Measurements from ENCODE around the gene PEX10. TPM values are rescaled to one million over a fixed set of nuclear protein-coding genes. Genes with fewer than 3 reads are reported as not detected.

Gene PEX10
- total RNA-seq, 1 experiment from 2014 or later = 27.6 TPM

DNA sequence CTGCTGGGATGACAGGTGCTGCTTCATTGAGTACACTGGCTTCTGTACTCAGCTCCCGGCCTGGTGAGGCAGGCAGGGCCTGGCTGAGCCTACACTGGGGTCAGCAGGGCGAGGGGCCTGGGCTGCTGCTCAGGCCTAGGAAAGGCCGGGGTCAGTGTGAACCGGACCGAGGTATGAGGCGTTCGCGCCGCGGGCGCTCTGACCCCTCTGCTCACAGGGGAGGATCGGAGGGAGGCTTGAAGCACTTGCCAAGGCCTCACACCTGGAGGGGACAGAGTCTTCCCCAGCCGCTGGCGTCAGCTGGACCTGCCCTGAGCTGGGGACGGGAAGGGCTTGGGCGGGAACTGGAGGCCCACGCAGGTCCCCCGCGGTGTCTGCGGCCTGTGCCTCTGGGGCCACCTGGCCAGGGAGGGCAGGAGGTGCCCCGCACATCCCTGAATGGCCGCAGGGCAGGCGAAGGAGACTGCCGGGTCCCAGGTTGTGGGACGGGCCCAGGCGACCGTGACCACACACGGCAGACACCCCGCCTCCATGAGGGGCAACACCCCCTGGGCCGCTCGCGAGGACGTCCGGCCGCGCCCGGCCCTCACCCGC, 466 bp downstream of the PEX10 start:
- Histone ChIP-seq H3K36me3 (ENCODE audit: insufficient read depth, low read length, poor library complexity, severe bottlenecking) (peaks cover 7% of the 10 kb centered on the region), H3K4me1 (ENCODE audit: insufficient read depth, low read length, poor library complexity, severe bottlenecking) (peaks cover 16% of the 10 kb centered on the region), H3K27me3 (replicated peaks; ENCODE audit: insufficient read depth, low read depth, low read length, poor library complexity) (peaks cover 18% of the 10 kb centered on the region), H3K4me3 (ENCODE audit: low read depth, low read length, poor library complexity, severe bottlenecking) (peak overlapping the region; percentile 99), H3K9me3 (ENCODE audit: low read depth, low read length, poor library complexity, severe bottlenecking) (no peaks in the 10 kb centered on the region), H3K27ac (ENCODE audit: low read depth, low read length, poor library complexity, severe bottlenecking) (peak overlapping the region; percentile 89)
- ChIA-PET POLR2A (ENCODE audit: low non-redundant PET) (no interaction called here), CTCF (no interaction called here)
- no peak for TF ChIP-seq EZH2 (IDR thresholded peaks at IDR 0.05; ENCODE audit: borderline replicate concordance, low read depth, low read length, poor library complexity, severe bottlenecking)
- TF ChIP-seq, protein P1, sequence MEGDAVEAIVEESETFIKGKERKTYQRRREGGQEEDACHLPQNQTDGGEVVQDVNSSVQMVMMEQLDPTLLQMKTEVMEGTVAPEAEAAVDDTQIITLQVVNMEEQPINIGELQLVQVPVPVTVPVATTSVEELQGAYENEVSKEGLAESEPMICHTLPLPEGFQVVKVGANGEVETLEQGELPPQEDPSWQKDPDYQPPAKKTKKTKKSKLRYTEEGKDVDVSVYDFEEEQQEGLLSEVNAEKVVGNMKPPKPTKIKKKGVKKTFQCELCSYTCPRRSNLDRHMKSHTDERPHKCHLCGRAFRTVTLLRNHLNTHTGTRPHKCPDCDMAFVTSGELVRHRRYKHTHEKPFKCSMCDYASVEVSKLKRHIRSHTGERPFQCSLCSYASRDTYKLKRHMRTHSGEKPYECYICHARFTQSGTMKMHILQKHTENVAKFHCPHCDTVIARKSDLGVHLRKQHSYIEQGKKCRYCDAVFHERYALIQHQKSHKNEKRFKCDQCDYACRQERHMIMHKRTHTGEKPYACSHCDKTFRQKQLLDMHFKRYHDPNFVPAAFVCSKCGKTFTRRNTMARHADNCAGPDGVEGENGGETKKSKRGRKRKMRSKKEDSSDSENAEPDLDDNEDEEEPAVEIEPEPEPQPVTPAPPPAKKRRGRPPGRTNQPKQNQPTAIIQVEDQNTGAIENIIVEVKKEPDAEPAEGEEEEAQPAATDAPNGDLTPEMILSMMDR (conservative IDR thresholded peaks at IDR 0.05; ENCODE audit: low read depth, low read length) = no peak
- no TSS peak for BruUV-seq (replicated peaks)
- DNase-seq (ENCODE audit: low spot score) = no peak
- intact Hi-C loops (cut with micrococcal nuclease; ENCODE audit: unreplicated experiment) = no loop called here

DNA sequence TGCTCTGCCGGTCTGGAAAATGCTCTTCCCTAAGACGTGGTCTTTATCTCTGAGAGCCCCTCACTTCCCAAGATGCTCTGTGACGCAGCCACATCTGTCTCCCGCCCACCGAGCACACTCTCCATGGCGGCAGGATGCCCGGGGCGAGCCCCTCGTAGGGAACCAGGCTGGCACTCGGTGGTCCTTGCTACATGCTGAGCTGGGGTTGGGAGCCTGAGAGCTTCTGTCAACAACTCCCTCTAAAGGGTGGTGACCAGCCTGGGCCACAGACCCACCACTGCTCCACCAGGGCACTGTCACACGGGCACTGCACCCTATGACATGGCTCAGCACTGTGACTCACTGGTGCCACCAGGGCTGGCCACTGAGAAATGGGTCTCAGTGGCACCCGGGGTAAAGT, 2.6 kb downstream of the PEX10 start:
- POLR2A ChIA-PET (ENCODE audit: low non-redundant PET) = no interaction called here
- no peaks in the 10 kb centered on the region for H3K27me3 ChIP-seq (replicated peaks; ENCODE audit: insufficient read depth, low read depth, low read length, poor library complexity)
- BruUV-seq (replicated peaks) = no TSS peak
- H3K27ac ChIP-seq (ENCODE audit: low read depth, low read length, poor library complexity, severe bottlenecking) = no peak overlapping the region
- H3K9me3 ChIP-seq (ENCODE audit: low read depth, low read length, poor library complexity, severe bottlenecking) = no peaks in the 10 kb centered on the region
- peaks cover 16% of the 10 kb centered on the region for H3K4me1 ChIP-seq (ENCODE audit: insufficient read depth, low read length, poor library complexity, severe bottlenecking)
- DNase-seq (ENCODE audit: low spot score) = no peak
- H3K36me3 ChIP-seq (ENCODE audit: insufficient read depth, low read length, poor library complexity, severe bottlenecking) = peaks cover 17% of the 10 kb centered on the region
- intact Hi-C loops (cut with micrococcal nuclease; ENCODE audit: unreplicated experiment) = no loop called here
- CTCF ChIA-PET = no interaction called here
- TF ChIP-seq EZH2 (IDR thresholded peaks at IDR 0.05; ENCODE audit: borderline replicate concordance, low read depth, low read length, poor library complexity, severe bottlenecking) = no peak
- TF ChIP-seq, protein P1 (conservative IDR thresholded peaks at IDR 0.05; ENCODE audit: low read depth, low read length) = no peak
- no peak overlapping the region for H3K4me3 ChIP-seq (ENCODE audit: low read depth, low read length, poor library complexity, severe bottlenecking)

DNA sequence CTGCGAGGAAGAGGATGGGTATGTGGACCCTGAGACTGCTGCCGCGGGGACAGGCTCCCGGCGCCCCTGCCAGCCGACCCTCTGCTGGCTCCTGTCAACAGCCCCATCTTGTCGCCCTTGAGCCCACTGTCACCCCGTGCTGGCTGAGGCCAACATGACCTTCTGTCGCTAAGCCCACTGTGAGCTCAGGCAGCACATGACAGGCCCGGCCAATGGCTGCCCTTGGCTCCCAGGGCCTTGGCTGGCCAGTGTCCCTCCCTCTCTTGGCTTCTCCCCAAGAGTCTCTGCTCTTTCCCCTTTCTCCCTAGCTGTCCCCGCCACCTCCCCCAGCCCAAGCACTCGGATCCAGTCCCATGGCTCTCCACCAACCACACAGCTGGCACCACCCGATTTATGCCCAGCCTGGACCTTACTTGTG, 3.5 kb downstream of the PEX10 start:
- TF ChIP-seq EZH2 (IDR thresholded peaks at IDR 0.05; ENCODE audit: borderline replicate concordance, low read depth, low read length, poor library complexity, severe bottlenecking) = no peak
- TF ChIP-seq, protein P1 (conservative IDR thresholded peaks at IDR 0.05; ENCODE audit: low read depth, low read length) = no peak
- H3K9me3 ChIP-seq (ENCODE audit: low read depth, low read length, poor library complexity, severe bottlenecking) = no peaks in the 10 kb centered on the region
- no peak overlapping the region for H3K27ac ChIP-seq (ENCODE audit: low read depth, low read length, poor library complexity, severe bottlenecking)
- H3K36me3 ChIP-seq (ENCODE audit: insufficient read depth, low read length, poor library complexity, severe bottlenecking) = peaks cover 26% of the 10 kb centered on the region
- no peaks in the 10 kb centered on the region for H3K27me3 ChIP-seq (replicated peaks; ENCODE audit: insufficient read depth, low read depth, low read length, poor library complexity)
- no peak for DNase-seq (ENCODE audit: low spot score)
- ChIA-PET CTCF (no interaction called here), POLR2A (ENCODE audit: low non-redundant PET) (no interaction called here)
- no TSS peak for BruUV-seq (replicated peaks)
- peaks cover 11% of the 10 kb centered on the region for H3K4me1 ChIP-seq (ENCODE audit: insufficient read depth, low read length, poor library complexity, severe bottlenecking)
- intact Hi-C loops (cut with micrococcal nuclease; ENCODE audit: unreplicated experiment) = no loop called here
- no peak overlapping the region for H3K4me3 ChIP-seq (ENCODE audit: low read depth, low read length, poor library complexity, severe bottlenecking)

All from A673 (cell line).